NCI-H128 (cell line): ENCODE data around the gene CRYZL1.

Experiments used
- DNase-seq: peaks from one replicate; lab custom pipeline; 2025; ENCODE audit not compliant: unreplicated experiment; lab: John Stamatoyannopoulos, UW

Gene CRYZL1

GRCh38 chr21:33566514-33566913, 75.0 kb downstream of the CRYZL1 start:
- DNase-seq = no peak

- no peak for DNase-seq
These were observed 79.2 kb downstream of the CRYZL1 start for GRCh38 chr21:33562389-33562788.

- no peak for DNase-seq
These were observed 80.2 kb downstream of the CRYZL1 start for GRCh38 chr21:33561373-33561772.

- no peak for DNase-seq
These were observed 80.6 kb downstream of the CRYZL1 start for GRCh38 chr21:33560965-33561364.

GRCh38 chr21:33559813-33560212, 81.7 kb downstream of the CRYZL1 start:
- DNase-seq = no peak

GRCh38 chr21:33558777-33559421, 82.6 kb downstream of the CRYZL1 start:
- no peak for DNase-seq

DNA sequence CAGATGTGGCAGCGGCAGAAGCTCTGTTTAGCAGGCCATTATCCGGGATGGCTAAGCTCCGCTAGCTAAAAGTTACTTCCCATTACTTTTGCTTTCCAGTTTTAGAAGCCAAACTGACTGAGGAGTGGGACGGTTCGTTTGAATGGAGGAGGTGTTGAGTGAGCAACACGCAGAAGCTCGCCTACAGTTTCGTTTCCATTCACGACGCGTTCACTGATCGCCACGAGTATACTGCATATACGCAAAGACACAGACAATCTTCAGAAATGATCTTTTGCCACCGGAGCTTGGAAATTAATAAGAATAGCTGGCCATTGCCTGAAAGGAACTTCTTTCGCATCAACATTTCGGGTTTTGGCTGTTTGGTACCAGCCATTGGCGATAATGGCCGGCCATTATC, 84.1 kb downstream of the CRYZL1 start:
- no peak for DNase-seq

GRCh38 chr21:33554982-33555344, 86.6 kb downstream of the CRYZL1 start:
- no peak for DNase-seq

DNA sequence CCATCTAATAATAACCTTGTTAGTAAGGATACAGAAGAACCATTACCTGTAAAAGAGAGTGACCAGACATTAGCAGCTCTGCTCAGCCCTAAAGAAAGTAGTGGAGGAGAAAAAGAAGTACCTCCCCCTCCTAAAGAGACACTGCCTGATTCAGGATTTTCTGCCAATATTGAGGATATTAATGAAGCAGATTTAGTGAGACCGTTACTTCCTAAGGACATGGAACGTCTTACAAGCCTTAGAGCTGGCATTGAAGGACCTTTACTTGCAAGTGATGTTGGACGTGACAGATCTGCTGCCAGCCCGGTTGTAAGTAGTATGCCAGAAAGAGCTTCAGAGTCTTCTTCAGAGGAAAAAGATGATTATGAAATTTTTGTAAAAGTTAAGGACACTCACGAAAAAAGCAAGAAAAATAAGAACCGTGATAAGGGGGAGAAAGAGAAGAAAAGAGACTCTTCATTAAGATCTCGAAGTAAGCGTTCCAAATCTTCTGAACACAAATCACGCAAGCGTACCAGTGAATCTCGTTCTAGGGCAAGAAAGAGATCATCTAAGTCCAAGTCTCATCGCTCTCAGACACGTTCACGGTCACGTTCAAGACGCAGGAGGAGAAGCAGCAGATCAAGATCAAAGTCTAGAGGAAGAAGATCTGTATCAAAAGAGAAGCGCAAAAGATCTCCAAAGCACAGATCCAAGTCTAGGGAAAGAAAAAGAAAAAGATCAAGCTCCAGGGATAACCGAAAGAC, 87.1 kb downstream of the CRYZL1 start:
- DNase-seq = no peak

- DNase-seq = no peak
These were observed 88.4 kb downstream of the CRYZL1 start for GRCh38 chr21:33552999-33553598.

- DNase-seq = no peak
These were observed 89.2 kb downstream of the CRYZL1 start for GRCh38 chr21:33552093-33552998.

DNA sequence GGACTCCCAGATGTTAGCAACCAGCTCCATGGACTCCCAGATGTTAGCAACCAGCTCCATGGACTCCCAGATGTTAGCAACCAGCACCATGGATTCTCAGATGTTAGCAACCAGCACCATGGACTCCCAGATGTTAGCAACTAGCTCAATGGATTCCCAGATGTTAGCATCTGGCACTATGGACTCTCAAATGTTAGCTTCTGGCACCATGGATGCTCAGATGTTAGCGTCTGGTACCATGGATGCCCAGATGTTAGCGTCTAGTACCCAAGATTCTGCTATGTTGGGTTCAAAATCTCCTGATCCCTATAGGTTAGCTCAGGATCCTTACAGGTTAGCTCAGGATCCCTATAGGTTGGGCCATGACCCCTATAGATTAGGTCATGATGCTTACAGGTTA, 89.9 kb downstream of the CRYZL1 start:
- DNase-seq = no peak

DNA sequence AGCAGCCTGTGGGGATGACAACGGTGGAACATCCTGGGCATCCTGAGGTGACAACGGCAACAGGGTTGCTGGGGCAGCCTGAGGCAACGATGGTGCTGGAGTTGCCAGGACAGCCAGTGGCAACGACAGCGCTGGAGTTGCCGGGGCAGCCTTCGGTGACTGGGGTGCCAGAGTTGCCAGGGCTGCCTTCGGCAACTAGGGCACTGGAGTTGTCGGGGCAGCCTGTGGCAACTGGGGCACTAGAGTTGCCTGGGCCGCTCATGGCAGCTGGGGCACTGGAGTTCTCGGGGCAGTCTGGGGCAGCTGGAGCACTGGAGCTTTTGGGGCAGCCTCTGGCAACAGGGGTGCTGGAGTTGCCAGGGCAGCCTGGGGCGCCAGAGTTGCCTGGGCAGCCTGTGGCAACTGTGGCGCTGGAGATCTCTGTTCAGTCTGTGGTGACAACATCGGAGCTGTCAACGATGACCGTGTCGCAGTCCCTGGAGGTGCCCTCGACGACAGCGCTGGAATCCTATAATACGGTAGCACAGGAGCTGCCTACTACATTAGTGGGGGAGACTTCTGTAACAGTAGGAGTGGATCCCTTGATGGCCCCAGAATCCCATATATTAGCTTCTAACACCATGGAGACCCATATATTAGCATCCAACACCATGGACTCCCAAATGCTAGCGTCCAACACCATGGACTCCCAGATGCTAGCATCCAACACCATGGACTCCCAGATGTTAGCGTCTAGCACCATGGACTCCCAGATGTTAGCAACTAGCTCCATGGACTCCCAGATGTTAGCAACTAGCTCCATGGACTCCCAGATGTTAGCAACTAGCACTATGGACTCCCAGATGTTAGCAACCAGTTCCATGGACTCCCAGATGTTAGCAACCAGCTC, 90.5 kb downstream of the CRYZL1 start:
- DNase-seq = no peak

- no peak for DNase-seq
These were observed 91.4 kb downstream of the CRYZL1 start for GRCh38 chr21:33549848-33550771.

DNA sequence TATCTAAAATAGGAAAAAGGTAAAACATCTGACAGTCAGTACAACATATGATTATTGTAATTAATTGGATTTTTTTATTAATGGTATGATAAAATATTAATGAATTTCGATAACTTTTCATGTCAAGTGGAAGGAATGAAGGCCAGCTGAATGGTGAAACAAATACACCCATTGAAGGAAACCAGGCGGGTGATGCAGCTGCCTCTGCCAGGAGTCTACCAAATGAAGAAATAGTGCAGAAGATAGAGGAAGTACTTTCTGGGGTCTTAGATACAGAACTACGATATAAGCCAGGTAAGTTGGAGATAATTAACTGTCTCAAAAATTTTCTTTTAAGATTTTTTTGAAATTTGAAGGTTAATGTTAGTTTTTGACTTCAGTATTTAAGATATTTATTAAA, 95.5 kb downstream of the CRYZL1 start:
- DNase-seq = no peak

- no peak for DNase-seq
These were observed 96.9 kb downstream of the CRYZL1 start for GRCh38 chr21:33544451-33545195.

DNA sequence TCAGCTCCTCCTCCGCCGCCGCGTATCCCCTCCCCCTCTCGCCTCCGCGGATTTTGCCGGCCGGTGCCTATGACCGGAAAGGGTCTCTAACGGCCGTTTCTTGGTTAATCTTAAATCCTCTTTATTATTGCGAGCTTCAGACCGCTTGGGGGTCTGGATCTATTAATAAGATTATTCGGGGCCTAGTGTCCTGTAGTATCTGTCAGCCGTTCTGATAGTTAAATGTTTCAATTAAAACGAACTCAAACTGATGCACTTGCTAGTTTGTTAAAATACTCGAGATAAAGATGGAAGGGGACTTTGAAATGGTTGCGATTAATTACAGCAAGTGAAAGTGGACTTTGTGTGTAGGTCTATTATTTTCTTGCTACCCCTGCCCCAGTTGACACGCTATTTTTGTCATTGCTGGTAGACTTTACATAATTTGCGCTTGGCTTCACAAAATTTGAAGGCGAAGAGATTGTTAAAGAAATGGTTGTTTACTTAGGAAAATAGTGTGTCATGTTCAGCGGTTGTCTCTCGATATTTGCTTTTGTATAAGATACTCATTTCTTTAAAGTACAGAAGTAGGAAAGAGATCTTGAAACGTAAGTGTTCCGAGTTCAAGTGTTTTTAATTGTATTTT, 97.9 kb downstream of the CRYZL1 start:
- no peak for DNase-seq
